OCI-LY7 (cell line): ENCODE data around the gene HDAC10.

Experiments
- CTCF ChIP-seq: fragments of 200-600 bp; sonication (generic); conservative IDR thresholded peaks from 2 replicates; pipeline ENCODE4 v1.5.1; 2014; ENCODE audit warnings: mild to moderate bottlenecking, antibody characterized with exemption, low read length, moderate library complexity, mixed read lengths
- EZH2phosphoT487 ChIP-seq: fragments of 200-600 bp; sonication (generic); IDR thresholded peaks from 2 replicates; pipeline ENCODE4 v1.6.1; 2018; ENCODE audit warnings: low read depth, borderline replicate concordance, mild to moderate bottlenecking, mixed run types, antibody characterized with exemption, low read length, moderate library complexity, mixed read lengths

GRCh38 chr22:50255607-50256006 is 4.5 kb upstream of the HDAC10 start:
- TF ChIP-seq CTCF, result no peak
- no peak for TF ChIP-seq EZH2phosphoT487
